WTC11 (cell line): ENCODE data around the gene LAMC2. TPM values are rescaled to one million over a fixed set of nuclear protein-coding genes. Genes with fewer than 3 reads are reported as not detected.
"Not testable (repeated sequence)": the region's sequence is repeated elsewhere in the genome, so short reads cannot be mapped to it uniquely, and the experiment has no call there.

Source experiments
- ATAC-seq: fragments of 200-7000 bp; cut with Tn5 transposase; 2 replicates; pipeline ENCODE4 v1.10.0; 2021; ENCODE audit warnings: mild to moderate bottlenecking, moderate library complexity
- CTCF ChIA-PET: fragments of 300-600 bp; sonication (Branson Sonifier 250); formaldehyde crosslinking; loops from one replicate; lab custom pipeline; 2021; ENCODE audit warnings: antibody characterized with exemption; lab: Charles Lee
- POLR2A ChIA-PET: fragments of 350-600 bp; sonication (Branson Sonifier 250); formaldehyde crosslinking; loops from one replicate; lab custom pipeline; 2021; ENCODE audit warnings: antibody characterized with exemption; lab: Charles Lee
- DNase-seq: peaks from one replicate; pipeline ENCODE4 v3.0.0; 2021; ENCODE audit warnings: low spot score
- H3K27ac Mint-ChIP-seq: 2 replicates; pipeline ENCODE4 v1.8.0; 2021; ENCODE audit warnings: mixed read lengths
- H3K27me3 Mint-ChIP-seq: 2 replicates; pipeline ENCODE4 v1.8.0; 2021; ENCODE audit warnings: low read depth, mild to moderate bottlenecking, moderate library complexity, mixed read lengths
- H3K36me3 Mint-ChIP-seq: 2 replicates; pipeline ENCODE4 v1.8.0; 2021; ENCODE audit warnings: mixed read lengths
- H3K4me1 Mint-ChIP-seq: 2 replicates; pipeline ENCODE4 v1.8.0; 2022; ENCODE audit warnings: mixed read lengths
- H3K4me3 Mint-ChIP-seq: 2 replicates; pipeline ENCODE4 v1.8.0; 2021; ENCODE audit warnings: mild to moderate bottlenecking, moderate library complexity, mixed read lengths
- H3K9me3 Mint-ChIP-seq: 2 replicates; pipeline ENCODE4 v1.8.0; 2021; ENCODE audit warnings: mixed read lengths
- CBFB ChIP-seq: sonication (generic); formaldehyde crosslinking; IDR thresholded peaks from 2 replicates; pipeline ENCODE4 v1.8.1; 2022; ENCODE audit warnings: mild to moderate bottlenecking, low read depth, missing genetic modification reagents
- CREB1 ChIP-seq: sonication (generic); formaldehyde crosslinking; IDR thresholded peaks from 2 replicates; pipeline ENCODE4 v1.8.0; 2023; ENCODE audit warnings: mild to moderate bottlenecking, missing genetic modification reagents
- CREM ChIP-seq: sonication (generic); formaldehyde crosslinking; IDR thresholded peaks from 2 replicates; pipeline ENCODE4 v1.8.1; 2022; ENCODE audit warnings: mild to moderate bottlenecking, missing genetic modification reagents, moderate library complexity
- GTF2I ChIP-seq: fragments of 250-450 bp; sonication (Bioruptor Pico); conservative IDR thresholded peaks from 2 replicates; pipeline ENCODE4 v1.4.0; 2021; ENCODE audit warnings: mild to moderate bottlenecking
- JAZF1 ChIP-seq: fragments of 250-450 bp; sonication (Bioruptor Pico); IDR thresholded peaks from 2 replicates; pipeline ENCODE4 v1.9.0; 2021; ENCODE audit warnings: moderate library complexity, mild to moderate bottlenecking, inconsistent platforms
- RELA ChIP-seq: sonication (generic); formaldehyde crosslinking; IDR thresholded peaks from 2 replicates; pipeline ENCODE4 v1.8.1; 2022; ENCODE audit warnings: missing genetic modification reagents, mild to moderate bottlenecking, borderline replicate concordance
- TP53 ChIP-seq: sonication (generic); formaldehyde crosslinking; IDR thresholded peaks from 2 replicates; pipeline ENCODE4 v1.8.1; 2023; ENCODE audit warnings: mild to moderate bottlenecking, missing genetic modification reagents
- ZBTB21 ChIP-seq: sonication (generic); formaldehyde crosslinking; IDR thresholded peaks from 2 replicates; pipeline ENCODE4 v1.8.1; 2023; ENCODE audit warnings: mild to moderate bottlenecking, missing genetic modification reagents, borderline replicate concordance
- ZNF121 ChIP-seq: sonication (generic); formaldehyde crosslinking; IDR thresholded peaks from 2 replicates; pipeline ENCODE4 v1.8.0; 2023; ENCODE audit warnings: missing genetic modification reagents
- ZNF138 ChIP-seq: sonication (generic); formaldehyde crosslinking; conservative IDR thresholded peaks from 2 replicates; pipeline ENCODE4 v1.8.1; 2022; ENCODE audit warnings: mild to moderate bottlenecking, moderate library complexity, missing genetic modification reagents
- ZNF263 ChIP-seq: sonication (generic); formaldehyde crosslinking; IDR thresholded peaks from 2 replicates; pipeline ENCODE4 v1.8.1; 2022; ENCODE audit warnings: low read depth, mild to moderate bottlenecking, moderate library complexity, missing genetic modification reagents
- ZNF317 ChIP-seq: sonication (generic); formaldehyde crosslinking; IDR thresholded peaks from 2 replicates; pipeline ENCODE4 v1.8.1; 2023; ENCODE audit warnings: low read depth, mild to moderate bottlenecking, moderate library complexity, missing genetic modification reagents, borderline replicate concordance
- total RNA-seq: library from RNA; stranded (reverse); gene quantifications from 3 replicates; pipeline ENCODE4 v1.2.3, GENCODE V29; 2021
- TF ChIP-seq, protein P1 (sequence below): sonication (generic); formaldehyde crosslinking; conservative IDR thresholded peaks from 2 replicates; pipeline ENCODE4 v1.8.1; 2022; ENCODE audit warnings: mild to moderate bottlenecking, missing genetic modification reagents
- TF ChIP-seq, protein P2 (sequence below): sonication (generic); formaldehyde crosslinking; IDR thresholded peaks from 2 replicates; pipeline ENCODE4 v1.8.0; 2023; ENCODE audit warnings: missing genetic modification reagents
- TF ChIP-seq, protein P3 (sequence below): sonication (generic); formaldehyde crosslinking; IDR thresholded peaks from 2 replicates; pipeline ENCODE4 v1.8.1; 2023; ENCODE audit warnings: mild to moderate bottlenecking, missing genetic modification reagents
- TF ChIP-seq, protein P4 (sequence below): sonication (generic); formaldehyde crosslinking; IDR thresholded peaks from 2 replicates; pipeline ENCODE4 v1.8.0; 2022; ENCODE audit warnings: mild to moderate bottlenecking, missing genetic modification reagents

Gene LAMC2
- total RNA-seq, 1 experiment from 2014 or later = 7.9 TPM

DNA sequence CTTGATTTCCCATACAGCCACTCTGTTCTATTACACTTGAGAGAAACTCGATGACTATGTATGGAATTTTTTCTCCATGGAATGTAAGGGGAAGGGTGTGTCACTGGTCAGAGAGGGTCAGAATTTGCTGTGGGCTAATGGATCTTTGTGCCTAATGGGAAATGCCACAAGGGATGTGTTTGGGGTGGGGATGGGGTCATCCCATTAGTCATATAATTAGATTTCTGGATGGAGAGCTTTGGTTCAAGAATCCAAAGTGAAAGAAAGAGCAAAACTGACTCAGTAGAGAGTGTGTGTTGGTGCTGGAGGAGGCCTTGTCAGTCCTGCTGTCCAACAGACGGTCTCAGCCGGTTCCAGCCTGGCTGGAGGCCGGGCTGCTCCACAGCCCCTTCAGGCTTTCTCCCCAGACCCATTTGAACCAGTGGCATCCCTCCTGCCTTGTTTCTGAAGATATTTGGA, 86.4 kb downstream of the LAMC2 start:
- Mint-ChIP-seq H3K27ac (no peak overlapping the region), H3K27me3 (no peaks in the 10 kb centered on the region), H3K4me3 (no peak overlapping the region), H3K36me3 (no peaks in the 10 kb centered on the region), H3K4me1 (peaks cover 13% of the 10 kb centered on the region), H3K9me3 (no peaks in the 10 kb centered on the region)
- no peak for ATAC-seq
- POLR2A ChIA-PET = no interaction called here
- CTCF ChIA-PET = interaction anchor here (0.9 to 1.9 kb wide), 3 partner anchors 9 to 45 kb away, joined by 3 to 8 read pairs (median 3); no protein-coding TSS in a partner anchor
- DNase-seq = no peak
- TF ChIP-seq, protein P1, sequence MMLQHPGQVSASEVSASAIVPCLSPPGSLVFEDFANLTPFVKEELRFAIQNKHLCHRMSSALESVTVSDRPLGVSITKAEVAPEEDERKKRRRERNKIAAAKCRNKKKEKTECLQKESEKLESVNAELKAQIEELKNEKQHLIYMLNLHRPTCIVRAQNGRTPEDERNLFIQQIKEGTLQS = no peak
- TF ChIP-seq CBFB (CRISPR knock-in tag) (no peak), GTF2I (CRISPR knock-in tag) (no peak), ZNF138 (no peak), ZBTB21 (no peak)
- TF ChIP-seq, protein P2, sequence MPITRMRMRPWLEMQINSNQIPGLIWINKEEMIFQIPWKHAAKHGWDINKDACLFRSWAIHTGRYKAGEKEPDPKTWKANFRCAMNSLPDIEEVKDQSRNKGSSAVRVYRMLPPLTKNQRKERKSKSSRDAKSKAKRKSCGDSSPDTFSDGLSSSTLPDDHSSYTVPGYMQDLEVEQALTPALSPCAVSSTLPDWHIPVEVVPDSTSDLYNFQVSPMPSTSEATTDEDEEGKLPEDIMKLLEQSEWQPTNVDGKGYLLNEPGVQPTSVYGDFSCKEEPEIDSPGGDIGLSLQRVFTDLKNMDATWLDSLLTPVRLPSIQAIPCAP = no peak

DNA sequence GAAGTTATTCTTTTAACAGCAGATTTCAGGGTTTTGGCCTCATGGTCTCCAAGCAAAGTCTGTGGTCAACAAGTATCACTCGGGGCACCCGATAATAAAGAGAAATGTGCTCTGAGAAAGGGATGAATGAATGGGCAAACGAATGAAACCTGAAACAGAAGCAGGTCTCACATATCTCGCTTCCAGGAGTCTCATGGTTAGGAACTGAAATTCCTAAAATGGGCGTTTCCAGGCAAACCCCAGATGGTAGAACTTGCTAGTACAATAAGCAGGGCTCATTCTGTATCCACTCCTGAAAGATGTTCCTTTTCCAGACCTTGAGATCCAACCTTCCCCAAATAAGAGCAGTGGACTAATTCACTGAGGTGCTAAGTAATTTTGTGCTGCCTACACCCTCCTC, 87.2 kb downstream of the LAMC2 start:
- TF ChIP-seq, protein P3, sequence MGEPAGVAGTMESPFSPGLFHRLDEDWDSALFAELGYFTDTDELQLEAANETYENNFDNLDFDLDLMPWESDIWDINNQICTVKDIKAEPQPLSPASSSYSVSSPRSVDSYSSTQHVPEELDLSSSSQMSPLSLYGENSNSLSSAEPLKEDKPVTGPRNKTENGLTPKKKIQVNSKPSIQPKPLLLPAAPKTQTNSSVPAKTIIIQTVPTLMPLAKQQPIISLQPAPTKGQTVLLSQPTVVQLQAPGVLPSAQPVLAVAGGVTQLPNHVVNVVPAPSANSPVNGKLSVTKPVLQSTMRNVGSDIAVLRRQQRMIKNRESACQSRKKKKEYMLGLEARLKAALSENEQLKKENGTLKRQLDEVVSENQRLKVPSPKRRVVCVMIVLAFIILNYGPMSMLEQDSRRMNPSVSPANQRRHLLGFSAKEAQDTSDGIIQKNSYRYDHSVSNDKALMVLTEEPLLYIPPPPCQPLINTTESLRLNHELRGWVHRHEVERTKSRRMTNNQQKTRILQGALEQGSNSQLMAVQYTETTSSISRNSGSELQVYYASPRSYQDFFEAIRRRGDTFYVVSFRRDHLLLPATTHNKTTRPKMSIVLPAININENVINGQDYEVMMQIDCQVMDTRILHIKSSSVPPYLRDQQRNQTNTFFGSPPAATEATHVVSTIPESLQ (CRISPR knock-in tag) = no peak
- Mint-ChIP-seq H3K4me1 (peaks cover 16% of the 10 kb centered on the region), H3K9me3 (no peaks in the 10 kb centered on the region), H3K27me3 (no peaks in the 10 kb centered on the region), H3K36me3 (no peaks in the 10 kb centered on the region), H3K4me3 (no peak overlapping the region), H3K27ac (no peak overlapping the region)
- ATAC-seq = no peak
- ChIA-PET CTCF (interaction anchor here (1.2 to 1.9 kb wide), 2 partner anchors 9 to 311 kb away, joined by 3 to 8 read pairs; no protein-coding TSS in a partner anchor), POLR2A (no interaction called here)
- no peak for DNase-seq

DNA sequence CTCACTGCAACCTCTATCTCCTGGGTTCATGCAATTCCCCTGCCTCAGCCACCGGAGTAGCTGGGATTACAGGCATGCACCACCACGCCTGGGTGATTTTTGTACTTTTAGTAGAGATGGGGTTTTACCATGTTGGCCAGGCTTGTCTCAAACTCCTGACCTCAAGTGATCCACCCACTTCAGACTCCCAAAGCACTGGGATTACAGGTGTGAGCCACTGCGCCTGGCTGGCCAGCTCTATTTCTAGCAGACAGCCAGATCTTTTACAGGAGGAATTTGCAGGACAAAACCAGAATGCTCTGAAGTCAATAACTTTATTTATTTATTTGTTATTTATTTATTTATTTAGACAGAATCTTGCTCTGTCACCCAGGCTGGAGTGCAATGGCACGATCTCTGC, 87.9 kb downstream of the LAMC2 start:
- ATAC-seq, H3K27ac Mint-ChIP-seq, H3K27me3 Mint-ChIP-seq, H3K36me3 Mint-ChIP-seq, H3K9me3 Mint-ChIP-seq, POLR2A ChIA-PET, H3K4me3 Mint-ChIP-seq, DNase-seq: not testable (repeated sequence)
- CTCF ChIA-PET = interaction anchor here (0.6 to 1.2 kb wide), 2 partner anchors 248 to 311 kb away, joined by 3 read pairs; no protein-coding TSS in a partner anchor
- peaks cover 23% of the 10 kb centered on the region for H3K4me1 Mint-ChIP-seq

DNA sequence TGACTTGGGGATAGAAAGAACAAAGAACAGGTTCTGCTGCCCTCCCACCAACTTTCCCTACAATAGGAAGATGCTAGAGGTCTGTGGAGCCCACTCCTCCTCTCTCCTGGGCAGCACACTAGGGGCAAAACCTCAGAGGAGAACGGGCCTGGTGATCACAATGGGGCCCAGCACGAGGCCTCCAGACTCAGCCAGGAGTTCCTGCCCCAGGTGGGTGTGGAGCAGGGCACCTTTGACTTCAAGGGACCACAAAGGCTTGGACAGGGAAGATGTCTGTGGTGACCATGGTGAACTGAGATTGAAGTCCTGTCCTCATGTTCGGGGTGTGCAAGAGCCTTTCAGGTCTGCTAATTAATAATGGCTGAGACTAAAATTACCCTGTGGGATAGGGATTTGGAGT, 88.8 kb downstream of the LAMC2 start:
- Mint-ChIP-seq H3K4me3 (no peak overlapping the region), H3K36me3 (no peaks in the 10 kb centered on the region), H3K9me3 (no peaks in the 10 kb centered on the region), H3K27me3 (no peaks in the 10 kb centered on the region), H3K4me1 (peaks cover 31% of the 10 kb centered on the region), H3K27ac (no peak overlapping the region)
- POLR2A ChIA-PET = no interaction called here
- DNase-seq = no peak
- CTCF ChIA-PET = interaction anchor here (1.2 kb wide), 1 partner anchor 40 kb away, joined by 3 read pairs; no protein-coding TSS in a partner anchor
- ATAC-seq = no peak
- TF ChIP-seq CREM (no peak), JAZF1 (CRISPR knock-in tag) (no peak), TP53 (CRISPR knock-in tag) (no peak), ZNF263 (CRISPR knock-in tag) (no peak), ZNF317 (CRISPR knock-in tag) (no peak), CREB1 (CRISPR knock-in tag) (no peak), RELA (CRISPR knock-in tag) (no peak), ZNF121 (CRISPR knock-in tag) (no peak)
- TF ChIP-seq, protein P4, sequence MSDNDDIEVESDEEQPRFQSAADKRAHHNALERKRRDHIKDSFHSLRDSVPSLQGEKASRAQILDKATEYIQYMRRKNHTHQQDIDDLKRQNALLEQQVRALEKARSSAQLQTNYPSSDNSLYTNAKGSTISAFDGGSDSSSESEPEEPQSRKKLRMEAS (CRISPR knock-in tag) = no peak
